ENCODE measurements around the gene ENSA. TPM values are rescaled to one million over a fixed set of nuclear protein-coding genes. Genes with fewer than 3 reads are reported as not detected.

ENSA gene
- total and polyA plus RNA-seq, 2 donors (not counting 3 experiments of a cell fraction or from before 2014, with no cell fraction given), result 32.4 to 155 TPM

DNA sequence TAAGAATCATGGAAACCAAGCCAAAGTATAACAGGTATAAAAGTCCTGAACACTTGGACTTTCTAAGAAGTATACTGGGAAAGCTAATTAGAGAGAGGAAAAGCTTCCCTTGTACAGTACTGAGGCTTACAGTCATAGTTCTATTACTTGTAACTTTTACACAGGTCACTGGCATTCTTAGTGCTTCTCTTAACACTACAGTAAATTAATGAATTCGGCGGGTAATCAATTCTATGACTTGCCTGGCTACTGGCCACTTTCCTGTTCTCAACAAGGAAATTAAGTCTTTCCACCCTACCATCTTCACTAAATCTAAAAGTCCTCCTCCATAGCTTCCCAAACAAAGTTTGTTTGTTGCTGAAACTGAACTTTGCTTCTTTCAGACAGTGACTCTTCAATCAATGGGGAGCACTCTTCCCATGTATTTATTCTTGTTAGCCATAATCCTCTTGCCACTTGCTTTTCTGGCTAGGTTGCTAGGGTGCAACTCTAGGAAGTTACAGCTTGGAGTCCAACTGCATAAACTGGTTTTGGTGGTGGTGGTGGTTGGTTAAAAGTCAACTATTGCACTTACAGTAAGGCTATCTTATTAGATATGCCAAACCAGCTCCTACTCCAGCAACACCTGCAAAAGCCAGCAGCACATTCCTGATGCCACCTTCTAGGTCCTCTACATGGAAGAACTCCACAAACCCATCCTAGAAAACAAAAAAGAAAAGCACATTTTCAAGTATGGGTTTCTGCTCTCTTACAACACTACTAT, 52.4 kb downstream of the ENSA start:
- Histone ChIP-seq H3K4me2 (ENCODE audit: insufficient read depth, low read length) (peak overlapping the region; percentile 87), H4K20me1 (replicated peaks; ENCODE audit: control insufficient read depth, extremely low read depth, insufficient read depth, low read length) (peaks cover 36% of the 10 kb centered on the region), H3K9me1 (replicated peaks; ENCODE audit: control insufficient read depth, extremely low read depth, insufficient read depth, low read length) (no peaks in the 10 kb centered on the region), H3K27ac (ENCODE audit: insufficient read depth, low read depth, low read length) (peak overlapping the region; percentile 94), H3K79me2 (ENCODE audit: control insufficient read depth, insufficient read depth, low read length) (peaks cover 73% of the 10 kb centered on the region), H3K4me3 (replicated peaks in 1 of 3; ENCODE audit: insufficient read depth in 1 of 3, low read depth in 1 of 3, low read length in 3 of 3) (peak overlapping the region; percentile 91 to 99 (median 92)), H3K36me3 (ENCODE audit: control insufficient read depth in 2 of 2, extremely low read depth in 1 of 2, insufficient read depth in 2 of 2, low read length in 2 of 2) (peaks cover 15 to 39% of the 10 kb centered on the region in 2 experiments), H3K4me1 (ENCODE audit: control insufficient read depth, extremely low read depth, insufficient read depth, low read length) (peaks cover 32% of the 10 kb centered on the region), H3K27me3 (ENCODE audit: control insufficient read depth in 2 of 2, insufficient read depth in 2 of 2, low read length in 2 of 2) (no peaks in the 10 kb centered on the region), H2AFZ (ENCODE audit: low read depth, low read length) (no peak overlapping the region), H3K9me3 (replicated peaks; ENCODE audit: control insufficient read depth, insufficient read depth, low read length) (no peaks in the 10 kb centered on the region), H3K9ac (replicated peaks; ENCODE audit: extremely low read depth, insufficient read depth, low read length) (peak overlapping the region; percentile 97)
- no peak for DNase-seq (ENCODE audit: low read depth, low spot score)
- dilution Hi-C loops (cut with MboI; ENCODE audit: extremely low pct_ligation_motif_present, low sequenced_read_pairs) (loop anchor here (10.0 kb wide), 1 partner anchor 88 kb away; no protein-coding TSS in a partner anchor), intact Hi-C loops (cut with micrococcal nuclease) (loop anchor here (5.0 kb wide), 1 partner anchor 235 kb away; no protein-coding TSS in a partner anchor)
- ChIA-PET POLR2A (interaction anchor here (0.8 to 1.7 kb wide), 6 partner anchors 9 to 43 kb away, joined by 3 to 4 read pairs (median 3); no protein-coding TSS in a partner anchor), CTCF (interaction anchor here (1.5 to 13.4 kb wide), 3 partner anchors 8 to 44 kb away, joined by 5 to 184 read pairs (median 147); no protein-coding TSS in a partner anchor)
- no peak for TF ChIP-seq CTCF (IDR thresholded peaks at IDR 0.05; ENCODE audit: extremely low read depth in 1 of 2, insufficient read depth in 1 of 2, low read depth in 1 of 2, low read length in 2 of 2)
- TF ChIP-seq POLR2A (IDR thresholded peaks at IDR 0.05; ENCODE audit: low read depth, low read length), result peak; percentile 66
- no TSS peak for BruUV-seq (replicated peaks)
- no peak for FAIRE-seq

DNA sequence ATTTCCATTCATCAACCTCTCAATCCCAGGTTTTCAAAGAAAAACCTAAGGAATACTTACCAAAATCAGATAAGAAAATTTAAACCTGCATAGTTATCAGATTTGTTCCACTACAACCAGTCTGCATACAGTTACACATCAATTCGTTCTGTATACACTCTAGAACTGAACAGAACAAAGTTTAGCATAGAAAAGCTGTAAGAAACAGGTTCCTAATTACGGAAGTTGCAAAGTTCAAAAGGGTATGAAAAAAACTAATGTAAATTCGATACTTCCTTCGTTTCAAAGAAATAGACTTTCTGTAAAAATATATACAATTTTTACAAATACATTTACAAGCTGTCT, 53.1 kb downstream of the ENSA start:
- no peaks in the 10 kb centered on the region for H3K9me3 ChIP-seq (replicated peaks; ENCODE audit: control insufficient read depth, insufficient read depth, low read length)
- H3K9me1 ChIP-seq (replicated peaks; ENCODE audit: control insufficient read depth, extremely low read depth, insufficient read depth, low read length), result no peaks in the 10 kb centered on the region
- no TSS peak for BruUV-seq (replicated peaks)
- peak overlapping the region; percentile 87 for H3K4me2 ChIP-seq (ENCODE audit: insufficient read depth, low read length)
- TF ChIP-seq POLR2A (IDR thresholded peaks at IDR 0.05; ENCODE audit: low read depth, low read length), result no peak
- no peak for TF ChIP-seq POLR2AphosphoS5 (IDR thresholded peaks at IDR 0.05; ENCODE audit: insufficient read depth, low read depth, low read length)
- TF ChIP-seq, protein P1, sequence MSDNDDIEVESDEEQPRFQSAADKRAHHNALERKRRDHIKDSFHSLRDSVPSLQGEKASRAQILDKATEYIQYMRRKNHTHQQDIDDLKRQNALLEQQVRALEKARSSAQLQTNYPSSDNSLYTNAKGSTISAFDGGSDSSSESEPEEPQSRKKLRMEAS (IDR thresholded peaks at IDR 0.05; ENCODE audit: insufficient read depth, insufficient read length), result no peak
- TF ChIP-seq JUN (IDR thresholded peaks at IDR 0.05; ENCODE audit: borderline replicate concordance, insufficient read depth, insufficient read length, low read depth), result no peak
- no peak for TF ChIP-seq EZH2 (IDR thresholded peaks at IDR 0.05; ENCODE audit: borderline replicate concordance, low read depth, low read length, severe bottlenecking)
- no peak for TF ChIP-seq GATA2 (IDR thresholded peaks at IDR 0.05; ENCODE audit: insufficient read depth, insufficient read length, low read depth, low read length)
- no peak for TF ChIP-seq FOS (IDR thresholded peaks at IDR 0.05; ENCODE audit: borderline replicate concordance, insufficient read depth, low read length)
- no peak for TF ChIP-seq CTCF (IDR thresholded peaks at IDR 0.05; ENCODE audit: extremely low read depth in 1 of 2, insufficient read depth in 1 of 2, low read depth in 1 of 2, low read length in 2 of 2)
- TF ChIP-seq MYC (IDR thresholded peaks at IDR 0.05; ENCODE audit: low read depth, low read length), result no peak
- dilution Hi-C loops (cut with MboI; ENCODE audit: extremely low pct_ligation_motif_present, low sequenced_read_pairs) (loop anchor here (10.0 kb wide), 1 partner anchor 88 kb away; no protein-coding TSS in a partner anchor), intact Hi-C loops (cut with micrococcal nuclease) (loop anchor here (5.0 kb wide), 1 partner anchor 236 kb away; no protein-coding TSS in a partner anchor)
- no peak overlapping the region for H2AFZ ChIP-seq (ENCODE audit: low read depth, low read length)
- H3K36me3 ChIP-seq (ENCODE audit: control insufficient read depth in 2 of 2, extremely low read depth in 1 of 2, insufficient read depth in 2 of 2, low read length in 2 of 2), result peaks cover 15 to 39% of the 10 kb centered on the region in 2 experiments
- ChIA-PET POLR2A (interaction anchor here (1.0 to 1.7 kb wide), 4 partner anchors 8 to 43 kb away, joined by 3 to 4 read pairs (median 4); no protein-coding TSS in a partner anchor), CTCF (interaction anchor here (1.5 to 13.4 kb wide), 3 partner anchors 8 to 44 kb away, joined by 5 to 184 read pairs (median 147); no protein-coding TSS in a partner anchor)
- no peak for DNase-seq (ENCODE audit: low read depth, low spot score)
- peaks cover 36% of the 10 kb centered on the region for H4K20me1 ChIP-seq (replicated peaks; ENCODE audit: control insufficient read depth, extremely low read depth, insufficient read depth, low read length)
- H3K27me3 ChIP-seq (ENCODE audit: control insufficient read depth in 2 of 2, insufficient read depth in 2 of 2, low read length in 2 of 2), result no peaks in the 10 kb centered on the region
- peak overlapping the region; percentile 91 to 99 (median 92) for H3K4me3 ChIP-seq (replicated peaks in 1 of 3; ENCODE audit: insufficient read depth in 1 of 3, low read depth in 1 of 3, low read length in 3 of 3)
- peaks cover 32% of the 10 kb centered on the region for H3K4me1 ChIP-seq (ENCODE audit: control insufficient read depth, extremely low read depth, insufficient read depth, low read length)
- peak overlapping the region; percentile 97 for H3K9ac ChIP-seq (replicated peaks; ENCODE audit: extremely low read depth, insufficient read depth, low read length)
- FAIRE-seq, result no peak
- peak overlapping the region; percentile 94 for H3K27ac ChIP-seq (ENCODE audit: insufficient read depth, low read depth, low read length)
- peaks cover 73% of the 10 kb centered on the region for H3K79me2 ChIP-seq (ENCODE audit: control insufficient read depth, insufficient read depth, low read length)
